ENCODE results near the gene SMARCD3. TPM values are rescaled to one million over a fixed set of nuclear protein-coding genes. Genes with fewer than 3 reads are reported as not detected.

Gene SMARCD3
- total RNA-seq, 4 donors from 2014 or later: 23.6 to 45.1 (median 39.8) TPM

DNA sequence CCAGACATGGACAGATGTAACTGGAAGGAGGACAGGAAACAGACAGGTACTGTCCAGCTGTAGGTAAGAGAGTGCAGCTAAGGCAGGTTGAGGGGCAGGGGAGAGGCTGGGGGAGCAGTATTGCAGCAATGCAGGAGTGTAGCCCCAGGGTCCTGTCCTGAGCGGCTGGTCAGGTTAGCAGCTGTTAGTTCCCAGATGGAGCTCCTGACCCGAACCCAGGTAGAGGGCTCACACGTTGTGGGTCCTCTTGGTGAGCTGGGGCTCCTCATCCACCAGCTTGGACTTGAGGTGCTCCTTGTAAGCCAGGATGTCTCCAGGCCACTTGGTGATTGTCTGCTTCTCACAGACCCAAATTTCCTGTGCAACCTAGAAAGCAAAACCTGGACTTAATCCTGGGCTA is 34.7 kb downstream of the SMARCD3 start:
- ATAC-seq: no peak
- Histone ChIP-seq H3K4me3 (no peak overlapping the region), H3K27me3 (no peaks in the 10 kb centered on the region), H3K4me1 (no peaks in the 10 kb centered on the region), H3K9me3 (no peaks in the 10 kb centered on the region), H3K36me3 (peaks cover 0 to 75% of the 10 kb centered on the region in 2 donors), H3K27ac (no peak overlapping the region)
- TF ChIP-seq POLR2AphosphoS5 (IDR thresholded peaks at IDR 0.05) (no peak), EP300 (IDR thresholded peaks at IDR 0.05) (no peak), POLR2A (IDR thresholded peaks at IDR 0.05) (no peak)
- TF ChIP-seq, protein P1, sequence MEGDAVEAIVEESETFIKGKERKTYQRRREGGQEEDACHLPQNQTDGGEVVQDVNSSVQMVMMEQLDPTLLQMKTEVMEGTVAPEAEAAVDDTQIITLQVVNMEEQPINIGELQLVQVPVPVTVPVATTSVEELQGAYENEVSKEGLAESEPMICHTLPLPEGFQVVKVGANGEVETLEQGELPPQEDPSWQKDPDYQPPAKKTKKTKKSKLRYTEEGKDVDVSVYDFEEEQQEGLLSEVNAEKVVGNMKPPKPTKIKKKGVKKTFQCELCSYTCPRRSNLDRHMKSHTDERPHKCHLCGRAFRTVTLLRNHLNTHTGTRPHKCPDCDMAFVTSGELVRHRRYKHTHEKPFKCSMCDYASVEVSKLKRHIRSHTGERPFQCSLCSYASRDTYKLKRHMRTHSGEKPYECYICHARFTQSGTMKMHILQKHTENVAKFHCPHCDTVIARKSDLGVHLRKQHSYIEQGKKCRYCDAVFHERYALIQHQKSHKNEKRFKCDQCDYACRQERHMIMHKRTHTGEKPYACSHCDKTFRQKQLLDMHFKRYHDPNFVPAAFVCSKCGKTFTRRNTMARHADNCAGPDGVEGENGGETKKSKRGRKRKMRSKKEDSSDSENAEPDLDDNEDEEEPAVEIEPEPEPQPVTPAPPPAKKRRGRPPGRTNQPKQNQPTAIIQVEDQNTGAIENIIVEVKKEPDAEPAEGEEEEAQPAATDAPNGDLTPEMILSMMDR (IDR thresholded peaks at IDR 0.05): no peak
- WGBS, 2 donors (ENCODE audit: low coverage in 1 of 2): no CpG with 5 or more reads among the region's 3 CpGs

DNA sequence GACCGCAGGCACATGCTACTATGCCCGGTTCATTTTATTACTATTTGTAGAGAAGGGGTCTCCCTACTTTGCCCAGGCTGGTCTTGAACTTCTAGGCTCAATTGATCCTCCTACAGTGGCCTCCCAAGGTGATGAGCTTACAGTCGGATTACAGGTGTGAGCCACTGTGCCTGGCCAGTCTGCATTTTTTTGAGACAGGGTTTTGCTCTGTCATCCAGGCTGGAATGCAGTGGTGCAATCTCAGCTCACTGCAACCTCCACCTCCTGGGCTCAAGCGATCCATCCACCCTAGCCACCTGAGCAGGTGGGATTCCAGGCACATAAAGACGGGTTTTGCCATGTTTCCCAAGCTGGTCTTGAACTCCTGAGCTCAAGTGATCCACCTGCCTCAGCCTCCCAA is 35.9 kb downstream of the SMARCD3 start:
- peaks cover 0 to 63% of the 10 kb centered on the region in 2 donors for H3K36me3 ChIP-seq
- H3K4me3 ChIP-seq: no peak overlapping the region
- no peaks in the 10 kb centered on the region for H3K9me3 ChIP-seq
- H3K27ac ChIP-seq: no peak overlapping the region
- no peaks in the 10 kb centered on the region for H3K27me3 ChIP-seq
- H3K4me1 ChIP-seq: no peaks in the 10 kb centered on the region
- ATAC-seq: no peak
- WGBS, 2 donors (ENCODE audit: low coverage in 1 of 2): 81% methylated on average over 3 of the region's 5 CpGs; no CpG with 5 or more reads in 1 of the 2 donors
- no peak for TF ChIP-seq EP300 (IDR thresholded peaks at IDR 0.05)
- TF ChIP-seq POLR2AphosphoS5 (IDR thresholded peaks at IDR 0.05): no peak
- TF ChIP-seq, protein P1 (IDR thresholded peaks at IDR 0.05): no peak
- TF ChIP-seq POLR2A (IDR thresholded peaks at IDR 0.05): no peak

DNA sequence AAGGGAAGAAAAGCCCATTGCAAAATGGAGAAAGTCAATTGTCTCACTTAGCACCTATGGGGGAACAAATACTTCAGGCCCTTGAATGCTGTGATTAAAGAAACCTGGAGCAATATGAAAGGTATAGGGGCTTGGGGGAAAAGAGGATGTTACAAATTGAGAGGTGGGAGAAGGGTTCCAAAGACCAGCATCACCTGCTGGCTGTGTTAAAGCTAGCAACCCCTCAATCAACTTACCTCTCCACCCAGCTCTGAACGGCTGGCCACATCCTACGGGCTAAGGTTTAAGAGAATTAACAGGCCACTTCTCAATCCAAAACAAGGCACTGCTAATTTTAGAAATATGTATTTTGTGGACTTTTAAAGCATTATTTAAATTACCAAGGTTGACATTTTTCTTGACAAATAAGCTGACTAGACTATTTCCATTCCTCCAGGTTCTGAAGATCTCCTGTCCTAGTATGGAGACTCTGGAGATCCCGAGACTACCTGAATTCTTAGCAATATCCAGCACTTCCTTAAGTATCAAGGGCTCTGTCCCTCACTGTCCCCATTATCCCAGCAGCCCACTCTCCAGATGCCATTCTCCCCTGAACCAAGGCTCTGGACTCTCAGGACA is 37.2 kb downstream of the SMARCD3 start:
- Histone ChIP-seq H3K36me3 (peaks cover 0 to 50% of the 10 kb centered on the region in 2 donors), H3K9me3 (no peaks in the 10 kb centered on the region), H3K27ac (no peak overlapping the region), H3K4me3 (no peak overlapping the region), H3K4me1 (no peaks in the 10 kb centered on the region), H3K27me3 (peaks cover under 1% of the 10 kb centered on the region)
- no peak for ATAC-seq
- 58 to 82% methylated on average over 2 to 3 of the region's 3 CpGs for WGBS, 2 donors (ENCODE audit: low coverage in 1 of 2)
- TF ChIP-seq, protein P1 (IDR thresholded peaks at IDR 0.05): no peak
- no peak for TF ChIP-seq POLR2A (IDR thresholded peaks at IDR 0.05)
- TF ChIP-seq POLR2AphosphoS5 (IDR thresholded peaks at IDR 0.05): no peak
- no peak for TF ChIP-seq EP300 (IDR thresholded peaks at IDR 0.05)

DNA sequence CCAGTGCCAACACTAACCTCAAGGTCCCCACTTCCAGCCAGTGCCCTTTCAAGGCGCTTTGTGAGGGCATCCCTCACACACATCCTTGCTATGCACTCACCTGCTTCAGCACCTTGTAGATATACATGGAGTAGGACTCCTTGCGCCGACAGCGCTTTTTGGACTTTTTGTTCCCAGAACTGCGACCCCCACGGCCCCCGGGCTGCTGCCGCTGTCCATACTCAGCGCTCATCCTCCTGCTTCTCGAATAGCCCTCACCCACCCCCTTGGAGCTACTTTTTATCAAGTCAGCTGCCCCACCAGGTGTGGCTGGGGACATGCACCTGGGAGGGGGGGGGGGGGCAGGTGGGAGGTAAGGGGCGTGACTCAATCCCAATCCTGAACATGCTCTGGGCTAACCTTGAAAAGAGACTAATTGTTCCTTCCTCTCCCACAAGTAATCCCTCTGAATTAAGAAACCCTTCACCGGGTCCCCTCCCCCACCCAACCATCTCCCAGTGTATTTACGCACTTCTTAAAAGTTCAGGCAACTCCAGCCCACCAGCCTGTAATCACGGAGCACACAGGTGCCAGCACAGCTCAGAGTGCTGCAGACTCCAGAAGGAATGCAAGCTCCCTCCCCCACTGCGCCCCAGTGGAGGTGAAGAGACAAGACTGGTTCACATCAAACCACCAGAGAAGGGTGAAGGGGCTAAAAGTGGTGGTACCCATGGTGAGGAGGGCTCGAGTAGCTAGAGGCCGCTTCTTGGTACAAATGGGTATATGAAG is 38.2 kb downstream of the SMARCD3 start, which contains the start of gene H2BK1:
TSS of gene H2BK1 (minus strand) at position 402 of the 768 bp plus-strand sequence. CDS start at position 232, 170 bp downstream.
- H3K27ac ChIP-seq: no peak within 1 kb of the TSS
- ATAC-seq: no peak
- no peak within 1 kb of the TSS for H3K4me3 ChIP-seq
- no peaks in the 10 kb centered on the region for H3K4me1 ChIP-seq
- TF ChIP-seq, protein P1 (IDR thresholded peaks at IDR 0.05): no peak
- no peak for TF ChIP-seq EP300 (IDR thresholded peaks at IDR 0.05)
- no peak for TF ChIP-seq POLR2A (IDR thresholded peaks at IDR 0.05)
- no peak for TF ChIP-seq POLR2AphosphoS5 (IDR thresholded peaks at IDR 0.05)
- peaks cover 0 to 40% of the 10 kb centered on the region in 2 donors for H3K36me3 ChIP-seq
- 80 to 83% methylated on average over 2 to 15 of the region's 17 CpGs for WGBS, 2 donors (ENCODE audit: low coverage in 1 of 2)
- H3K9me3 ChIP-seq: no peaks in the 10 kb centered on the region
- H3K27me3 ChIP-seq: peaks cover 10% of the 10 kb centered on the region

Data from gastroesophageal sphincter (tissue), 4 donors.